HG03103 (cell line): Measurements from ENCODE around the gene PHACTR1.
"Not testable (repeated sequence)": the region's sequence is repeated elsewhere in the genome, so short reads cannot be mapped to it uniquely, and the experiment has no call there.

Experiments used
- ATAC-seq: cut with Tn5 transposase; IDR thresholded peaks from one replicate; pipeline ENCODE4 v1.9.1; 2021; ENCODE audit warnings: low read depth; ENCODE audit not compliant: unreplicated experiment

Gene PHACTR1

GRCh38 chr6:13314806-13315205 is 598.2 kb downstream of the PHACTR1 start:
- no peak for ATAC-seq

GRCh38 chr6:13315896-13316295 is 599.3 kb downstream of the PHACTR1 start:
- ATAC-seq, result no peak

- no peak for ATAC-seq
Measured at GRCh38 chr6:13318821-13319220, 602.3 kb downstream of the PHACTR1 start.

GRCh38 chr6:13319891-13320564 is 603.5 kb downstream of the PHACTR1 start:
- no peak for ATAC-seq

- not testable (repeated sequence) for ATAC-seq
Measured at GRCh38 chr6:13326031-13326586, 609.5 kb downstream of the PHACTR1 start.

- ATAC-seq, result no peak
Measured at GRCh38 chr6:13327691-13328075, 611.1 kb downstream of the PHACTR1 start.

GRCh38 chr6:13328076-13328874 is 611.7 kb downstream of the PHACTR1 start, which contains the start of gene TBC1D7:
Gene TBC1D7, minus strand, starts transcription at chr6:13328537. Its CDS starts 1,639 bp downstream, at chr6:13326898.
- peak; percentile 73 for ATAC-seq

- no peak for ATAC-seq
Measured at GRCh38 chr6:13328875-13329183, 612.3 kb downstream of the PHACTR1 start.

- no peak for ATAC-seq
Measured at GRCh38 chr6:13331516-13332348, 615.2 kb downstream of the PHACTR1 start.

- no peak for ATAC-seq
Measured at GRCh38 chr6:13332349-13332706, 615.8 kb downstream of the PHACTR1 start.

- ATAC-seq, result no peak
Measured at GRCh38 chr6:13334953-13335352, 618.4 kb downstream of the PHACTR1 start.

GRCh38 chr6:13336553-13336952 is 620.0 kb downstream of the PHACTR1 start:
- ATAC-seq, result no peak

GRCh38 chr6:13338038-13338437 is 621.5 kb downstream of the PHACTR1 start:
- ATAC-seq, result no peak
